ENCODE measurements around the gene KAZN.

DNA sequence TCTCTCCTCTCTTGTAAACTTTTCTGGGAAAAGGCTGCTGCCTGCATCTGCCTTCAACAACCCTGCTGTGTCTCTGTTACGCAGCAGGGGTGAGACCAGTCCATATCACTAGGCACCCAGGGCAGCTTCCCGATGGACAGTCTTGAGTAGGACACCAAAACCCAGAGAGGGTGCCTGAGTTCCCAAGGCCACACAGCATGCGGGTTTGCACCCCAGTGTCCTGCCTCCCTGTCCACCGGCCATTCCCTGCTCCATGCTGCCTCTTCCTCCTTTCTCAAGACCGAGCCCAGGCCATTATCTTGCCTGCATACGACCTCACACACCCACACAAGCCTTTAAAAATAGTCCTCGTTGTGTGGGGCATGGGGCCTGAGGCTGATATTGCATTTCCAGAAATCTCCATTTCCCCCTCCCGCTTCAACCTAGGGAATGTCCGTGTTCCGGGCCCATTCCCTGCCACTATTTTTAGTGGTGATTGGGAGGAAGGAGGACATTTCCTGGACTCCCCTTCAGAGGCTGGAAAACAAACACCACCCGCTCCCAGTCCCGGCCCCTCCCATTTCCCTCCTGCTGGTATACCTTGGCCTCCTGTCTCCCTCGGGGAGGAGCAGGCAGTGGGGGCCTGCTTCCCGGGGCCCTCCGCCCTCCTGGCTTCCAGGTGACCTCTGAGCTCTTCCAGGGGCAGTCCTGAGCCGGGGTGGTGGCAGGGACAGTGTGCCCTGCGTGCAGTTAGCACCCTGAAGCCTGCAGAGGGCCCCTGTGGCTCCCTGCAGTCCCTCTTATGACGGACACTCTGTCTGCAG lies 422.7 kb downstream of the KAZN start:
- no peak for TF ChIP-seq EZH2 (IDR thresholded peaks at IDR 0.05; ENCODE audit: borderline replicate concordance, low read length)
- TF ChIP-seq, protein P1, sequence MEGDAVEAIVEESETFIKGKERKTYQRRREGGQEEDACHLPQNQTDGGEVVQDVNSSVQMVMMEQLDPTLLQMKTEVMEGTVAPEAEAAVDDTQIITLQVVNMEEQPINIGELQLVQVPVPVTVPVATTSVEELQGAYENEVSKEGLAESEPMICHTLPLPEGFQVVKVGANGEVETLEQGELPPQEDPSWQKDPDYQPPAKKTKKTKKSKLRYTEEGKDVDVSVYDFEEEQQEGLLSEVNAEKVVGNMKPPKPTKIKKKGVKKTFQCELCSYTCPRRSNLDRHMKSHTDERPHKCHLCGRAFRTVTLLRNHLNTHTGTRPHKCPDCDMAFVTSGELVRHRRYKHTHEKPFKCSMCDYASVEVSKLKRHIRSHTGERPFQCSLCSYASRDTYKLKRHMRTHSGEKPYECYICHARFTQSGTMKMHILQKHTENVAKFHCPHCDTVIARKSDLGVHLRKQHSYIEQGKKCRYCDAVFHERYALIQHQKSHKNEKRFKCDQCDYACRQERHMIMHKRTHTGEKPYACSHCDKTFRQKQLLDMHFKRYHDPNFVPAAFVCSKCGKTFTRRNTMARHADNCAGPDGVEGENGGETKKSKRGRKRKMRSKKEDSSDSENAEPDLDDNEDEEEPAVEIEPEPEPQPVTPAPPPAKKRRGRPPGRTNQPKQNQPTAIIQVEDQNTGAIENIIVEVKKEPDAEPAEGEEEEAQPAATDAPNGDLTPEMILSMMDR (IDR thresholded peaks at IDR 0.05; ENCODE audit: low read length), result no peak
